Sigmoid colon (tissue), 7 donors: ENCODE results near the gene CCDC47. TPM values are rescaled to one million over a fixed set of nuclear protein-coding genes. Genes with fewer than 3 reads are reported as not detected.

ENCODE experiments used
- DNase-seq: peaks from one replicate; pipeline ENCODE4 v3.0.0-alpha.2; 2019
- H3K27ac ChIP-seq, 4 donors: fragments of 200-600 bp; sonication (generic); one replicate each; pipeline ENCODE4 v1.5.1; 2016 to 2019; ENCODE audit warnings: mild to moderate bottlenecking in 1 of 4
- H3K27me3 ChIP-seq, 3 donors: fragments of 200-600 bp; sonication (generic); one replicate each; pipeline ENCODE4 v1.5.1; 2019; ENCODE audit warnings: mild to moderate bottlenecking in 1 of 3
- H3K36me3 ChIP-seq, 4 donors: fragments of 200-600 bp; sonication (generic); one replicate each; pipeline ENCODE4 v1.5.1; 2016 to 2019
- H3K4me1 ChIP-seq, 4 donors: fragments of 200-600 bp; sonication (generic); one replicate each; pipeline ENCODE4 v1.5.1; 2017 to 2019
- H3K4me3 ChIP-seq, 4 donors: fragments of 200-600 bp; sonication (generic); one replicate each; pipeline ENCODE4 v1.5.1; 2017 to 2019; ENCODE audit warnings: mild to moderate bottlenecking in 2 of 4, moderate library complexity in 1 of 4
- H3K9me3 ChIP-seq, 4 donors: fragments of 200-600 bp in 3 of 4; sonication (generic) in 3 of 4; one replicate each; pipeline versions ENCODE4 v1.5.1 to v1.6.1; 2013 to 2019
- CTCF ChIP-seq, 4 experiments: fragments of 450-650 bp in 3 of 4; fragments of 200-600 bp in 1 of 4; IDR thresholded peaks; one replicate each; pipeline ENCODE4 v1.5.1; 2016 to 2019; ENCODE audit warnings: antibody characterized with exemption in 4 of 4, mild to moderate bottlenecking in 3 of 4, moderate library complexity in 2 of 4
- EP300 ChIP-seq, 4 donors: sonication (generic); formaldehyde crosslinking; IDR thresholded peaks; one replicate each; pipeline ENCODE4 v1.6.1; 2017; ENCODE audit warnings: antibody characterized with exemption in 4 of 4
- POLR2A ChIP-seq, 2 donors: fragments of 450-650 bp; IDR thresholded peaks; one replicate each; pipeline ENCODE4 v1.6.1; 2016; ENCODE audit warnings: antibody characterized with exemption in 2 of 2, mild to moderate bottlenecking in 2 of 2, moderate library complexity in 2 of 2
- POLR2AphosphoS5 ChIP-seq, 4 donors: sonication (generic); formaldehyde crosslinking; IDR thresholded peaks; one replicate each; pipeline ENCODE4 v1.6.1; 2017; ENCODE audit warnings: antibody characterized with exemption in 4 of 4
- WGBS, 2 donors: extraction: QIAGEN DNeasy Blood & Tissue Kit; methylation state at CpG; one replicate each; pipeline ENCODE4 v1.1.7; 2013; 5-methylcytosine and 5-hydroxymethylcytosine counted together
- intact Hi-C: fragments of 100-400 bp; cut with DNase I; formaldehyde crosslinking; loops from one replicate; pipeline ENCODE4 v1.15.1; 2023
- polyA plus RNA-seq, 3 donors: library from polyadenylated mRNA; stranded (reverse); fragments of 200-250 nt; gene quantifications; one replicate each; pipeline ENCODE4 v1.2.3, GENCODE V29; 2013
- total RNA-seq, 4 donors: library from RNA; depleted of rRNA; stranded (reverse); fragments of >200 nt; gene quantifications; one replicate each; pipeline ENCODE4 v1.1.0, GENCODE V29; 2016
- donor health status: healthy with polysubstance abuse.
- donor health status: Bipolar disorder and iron deficiency.
- donor health status: healthy.

Gene CCDC47
- total and polyA plus RNA-seq, 7 donors = 12.0 to 65.4 (median 39.9) TPM

GRCh38 chr17:63698381-63698885, 75.0 kb downstream of the CCDC47 start:
- Histone ChIP-seq H3K9me3 (no peaks in the 10 kb centered on the region), H3K27me3 (no peaks in the 10 kb centered on the region), H3K27ac (peak overlapping the region; percentile 65 to 75 (median 70)), H3K4me1 (peaks cover 0 to 54% (median 42%) of the 10 kb centered on the region in 4 donors), H3K4me3 (peak overlapping the region in 3 of 4 donors; percentile 49 to 76 (median 64)), H3K36me3 (peaks cover 0 to 20% (median 11%) of the 10 kb centered on the region in 4 donors)
- 17 to 19% methylated on average over 24 of the region's 24 CpGs for WGBS, 2 donors
- TF ChIP-seq EP300 (IDR thresholded peaks at IDR 0.05) = no peak
- TF ChIP-seq POLR2AphosphoS5 (IDR thresholded peaks at IDR 0.05) = peak in 1 of 4 donors; percentile 39
- DNase-seq = no peak
- intact Hi-C loops = loop anchor here (5.0 kb wide), 1 partner anchor 76 kb away; the partner anchor contains the start of gene MAP3K3

- intact Hi-C loops = loop anchor here (5.0 kb wide), 1 partner anchor 75 kb away; the partner anchor contains the start of gene MAP3K3
- H3K4me1 ChIP-seq = peaks cover 0 to 54% (median 42%) of the 10 kb centered on the region in 4 donors
- peaks cover 0 to 20% (median 14%) of the 10 kb centered on the region in 4 donors for H3K36me3 ChIP-seq
- H3K27me3 ChIP-seq = no peaks in the 10 kb centered on the region
- H3K9me3 ChIP-seq = no peaks in the 10 kb centered on the region
- TF ChIP-seq POLR2A (IDR thresholded peaks at IDR 0.05) (no peak), POLR2AphosphoS5 (IDR thresholded peaks at IDR 0.05) (peak in 2 of 4 donors; percentile 10 to 35), EP300 (IDR thresholded peaks at IDR 0.05) (no peak), CTCF (IDR thresholded peaks at IDR 0.05) (peak in 3 of 4 experiments; percentile 23 to 35 (median 31))
- DNase-seq = no peak
- peak overlapping the region; percentile 65 to 75 (median 70) for H3K27ac ChIP-seq
- H3K4me3 ChIP-seq = peak overlapping the region in 2 of 4 donors; percentile 64 to 76
- WGBS, 2 donors = 43 to 55% methylated on average over 22 of the region's 22 CpGs
These were observed 75.8 kb downstream of the CCDC47 start for GRCh38 chr17:63697341-63698286.

- Histone ChIP-seq H3K4me1 (peaks cover 0 to 51% (median 38%) of the 10 kb centered on the region in 4 donors), H3K4me3 (no peak overlapping the region), H3K27me3 (no peaks in the 10 kb centered on the region), H3K9me3 (no peaks in the 10 kb centered on the region), H3K36me3 (peaks cover 1 to 32% (median 25%) of the 10 kb centered on the region in 4 donors), H3K27ac (peak overlapping the region; percentile 11 to 75 (median 60))
- WGBS, 2 donors = 50 to 70% methylated on average over 9 of the region's 9 CpGs
- DNase-seq = no peak
- TF ChIP-seq POLR2AphosphoS5 (IDR thresholded peaks at IDR 0.05) = peak in 2 of 4 donors; percentile 20 to 37
- TF ChIP-seq CTCF (IDR thresholded peaks at IDR 0.05) = peak in 2 of 4 experiments; percentile 20 to 40
- TF ChIP-seq POLR2A (IDR thresholded peaks at IDR 0.05) = no peak
- intact Hi-C loops = loop anchor here (5.0 kb wide), 1 partner anchor 74 kb away; the partner anchor contains the start of gene MAP3K3
These were observed 76.9 kb downstream of the CCDC47 start for GRCh38 chr17:63696381-63696961.

- H3K36me3 ChIP-seq = peaks cover 7 to 38% (median 30%) of the 10 kb centered on the region in 4 donors
- no peaks in the 10 kb centered on the region for H3K9me3 ChIP-seq
- 88 to 89% methylated on average over 6 of the region's 6 CpGs for WGBS, 2 donors
- peaks cover 0 to 45% (median 32%) of the 10 kb centered on the region in 4 donors for H3K4me1 ChIP-seq
- H3K4me3 ChIP-seq = no peak overlapping the region
- no peak overlapping the region for H3K27ac ChIP-seq
- H3K27me3 ChIP-seq = no peaks in the 10 kb centered on the region
- DNase-seq = no peak
- intact Hi-C loops = loop anchor here (5.0 kb wide), 1 partner anchor 74 kb away; the partner anchor contains the start of gene MAP3K3
- TF ChIP-seq POLR2AphosphoS5 (IDR thresholded peaks at IDR 0.05) (peak in 2 of 4 donors; percentile 2 to 13), POLR2A (IDR thresholded peaks at IDR 0.05) (no peak)
These were observed 77.5 kb downstream of the CCDC47 start for GRCh38 chr17:63695889-63696288.

Other genes starting within 250 kb of the CCDC47 start
- gene DCAF7, start 223.1 kb downstream of the CCDC47 start, total RNA-seq = 10 to 100 TPM; 19.7 to 28.9 (median 23.5) TPM
- gene DCAF7, start 223.1 kb downstream of the CCDC47 start, polyA plus RNA-seq = 10 to 100 TPM; 14.4 to 34.6 (median 23.1) TPM
- 10 to 100 TPM; 11.2 to 19.9 (median 14.3) TPM for gene TACO1, start 172.7 kb downstream of the CCDC47 start, total RNA-seq
- 10 to 100 TPM; 28.1 to 50.9 (median 34.2) TPM for gene TACO1, start 172.7 kb downstream of the CCDC47 start, polyA plus RNA-seq
- gene MAP3K3, start 151.2 kb downstream of the CCDC47 start, total RNA-seq = 10 to 100 TPM; 51.5 to 68.7 (median 59.8) TPM
- gene MAP3K3, start 151.2 kb downstream of the CCDC47 start, polyA plus RNA-seq = 10 to 100 TPM in 1 of 3 donors, 1 to 10 TPM in 2; 4.4 to 18.8 (median 8.4) TPM
- gene LIMD2, start 73.5 kb downstream of the CCDC47 start, total RNA-seq = 10 to 100 TPM in 1 of 4 donors, 1 to 10 TPM in 3; 3.0 to 16.8 (median 8.5) TPM
- gene LIMD2, start 73.5 kb downstream of the CCDC47 start, polyA plus RNA-seq = 100 to 1,000 TPM in 1 of 3 donors, 1 to 10 TPM in 2; 3.5 to 119 (median 3.6) TPM
- gene STRADA, start 31.8 kb downstream of the CCDC47 start, total RNA-seq = 10 to 100 TPM; 20.0 to 45.1 (median 24.7) TPM
- 10 to 100 TPM in 1 of 3 donors, 1 to 10 TPM in 2; 7.2 to 18.3 (median 7.6) TPM for gene STRADA, start 31.8 kb downstream of the CCDC47 start, polyA plus RNA-seq
- 100 to 1,000 TPM in 2 of 4 donors, 10 to 100 TPM in 2; 82.0 to 136 (median 101) TPM for gene DDX42, start 573 bp upstream of the CCDC47 start, total RNA-seq
- gene DDX42, start 573 bp upstream of the CCDC47 start, polyA plus RNA-seq = 10 to 100 TPM; 30.7 to 62.3 (median 40.8) TPM
- 100 to 1,000 TPM in 3 of 4 donors, 10 to 100 TPM in 1; 94.2 to 161 (median 113) TPM for gene PSMC5, start 53.8 kb upstream of the CCDC47 start, total RNA-seq
- 100 to 1,000 TPM in 2 of 3 donors, 10 to 100 TPM in 1; 95.7 to 157 (median 130) TPM for gene PSMC5, start 53.8 kb upstream of the CCDC47 start, polyA plus RNA-seq
- gene FTSJ3, start 54.1 kb upstream of the CCDC47 start, total RNA-seq = 10 to 100 TPM; 31.0 to 65.8 (median 47.6) TPM
- gene FTSJ3, start 54.1 kb upstream of the CCDC47 start, polyA plus RNA-seq = 10 to 100 TPM in 2 of 3 donors, 1 to 10 TPM in 1; 7.9 to 30.7 (median 10.2) TPM
- gene SMARCD2, start 69.1 kb upstream of the CCDC47 start, total RNA-seq = 100 to 1,000 TPM in 2 of 4 donors, 10 to 100 TPM in 2; 79.7 to 122 (median 105) TPM
- 10 to 100 TPM; 44.4 to 95.9 (median 50.6) TPM for gene SMARCD2, start 69.1 kb upstream of the CCDC47 start, polyA plus RNA-seq
- gene CSH2, start 100.1 kb upstream of the CCDC47 start, total RNA-seq = not detected
- not detected for gene CSH2, start 100.1 kb upstream of the CCDC47 start, polyA plus RNA-seq
- not detected for gene GH2, start 108.3 kb upstream of the CCDC47 start, total RNA-seq
- not detected for gene GH2, start 108.3 kb upstream of the CCDC47 start, polyA plus RNA-seq
- not detected for gene CSH1, start 123.0 kb upstream of the CCDC47 start, total RNA-seq
- gene CSH1, start 123.0 kb upstream of the CCDC47 start, polyA plus RNA-seq = not detected
- gene CSHL1, start 137.7 kb upstream of the CCDC47 start, total RNA-seq = not detected
- gene CSHL1, start 137.7 kb upstream of the CCDC47 start, polyA plus RNA-seq = not detected
- not detected for gene GH1, start 145.2 kb upstream of the CCDC47 start, total RNA-seq
- gene GH1, start 145.2 kb upstream of the CCDC47 start, polyA plus RNA-seq = under 1 TPM in 1 of 3 donors, not detected in 2; 0.25 TPM
- gene CD79B, start 158.7 kb upstream of the CCDC47 start, total RNA-seq = 1 to 10 TPM in 2 of 4 donors, under 1 TPM in 2; 0.66 to 1.8 (median 0.96) TPM
- gene CD79B, start 158.7 kb upstream of the CCDC47 start, polyA plus RNA-seq = 100 to 1,000 TPM in 1 of 3 donors, 1 to 10 TPM in 1, not detected in 1; 2.4 to 112 TPM
- gene SCN4A, start 199.3 kb upstream of the CCDC47 start, total RNA-seq = 1 to 10 TPM in 2 of 4 donors, under 1 TPM in 2; 0.68 to 4.2 (median 1.0) TPM
- under 1 TPM in 2 of 3 donors, not detected in 1; 0.23 to 0.52 TPM for gene SCN4A, start 199.3 kb upstream of the CCDC47 start, polyA plus RNA-seq
- gene PRR29, start 224.8 kb upstream of the CCDC47 start, total RNA-seq = not detected
- under 1 TPM in 2 of 3 donors, not detected in 1; 0.22 to 0.60 TPM for gene PRR29, start 224.8 kb upstream of the CCDC47 start, polyA plus RNA-seq
- gene ICAM2, start 247.0 kb upstream of the CCDC47 start, total RNA-seq = 10 to 100 TPM; 27.4 to 59.5 (median 29.9) TPM
- gene ICAM2, start 247.0 kb upstream of the CCDC47 start, polyA plus RNA-seq = 10 to 100 TPM in 1 of 3 donors, 1 to 10 TPM in 2; 6.0 to 31.7 (median 7.4) TPM